Measurements from ENCODE around the gene COL27A1.
"Not testable (repeated sequence)": the region's sequence is repeated elsewhere in the genome, so short reads cannot be mapped to it uniquely, and the experiment has no call there.

Gene COL27A1

GRCh38 chr9:114324492-114324891 is 169.2 kb downstream of the COL27A1 start:
- H3K4me3 ChIP-seq (ENCODE audit: low read depth, low read length) = no peak overlapping the region
- TF ChIP-seq, protein P1, sequence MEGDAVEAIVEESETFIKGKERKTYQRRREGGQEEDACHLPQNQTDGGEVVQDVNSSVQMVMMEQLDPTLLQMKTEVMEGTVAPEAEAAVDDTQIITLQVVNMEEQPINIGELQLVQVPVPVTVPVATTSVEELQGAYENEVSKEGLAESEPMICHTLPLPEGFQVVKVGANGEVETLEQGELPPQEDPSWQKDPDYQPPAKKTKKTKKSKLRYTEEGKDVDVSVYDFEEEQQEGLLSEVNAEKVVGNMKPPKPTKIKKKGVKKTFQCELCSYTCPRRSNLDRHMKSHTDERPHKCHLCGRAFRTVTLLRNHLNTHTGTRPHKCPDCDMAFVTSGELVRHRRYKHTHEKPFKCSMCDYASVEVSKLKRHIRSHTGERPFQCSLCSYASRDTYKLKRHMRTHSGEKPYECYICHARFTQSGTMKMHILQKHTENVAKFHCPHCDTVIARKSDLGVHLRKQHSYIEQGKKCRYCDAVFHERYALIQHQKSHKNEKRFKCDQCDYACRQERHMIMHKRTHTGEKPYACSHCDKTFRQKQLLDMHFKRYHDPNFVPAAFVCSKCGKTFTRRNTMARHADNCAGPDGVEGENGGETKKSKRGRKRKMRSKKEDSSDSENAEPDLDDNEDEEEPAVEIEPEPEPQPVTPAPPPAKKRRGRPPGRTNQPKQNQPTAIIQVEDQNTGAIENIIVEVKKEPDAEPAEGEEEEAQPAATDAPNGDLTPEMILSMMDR (IDR thresholded peaks at IDR 0.05; ENCODE audit: low read depth, low read length) = no peak

GRCh38 chr9:114324965-114325364 is 169.6 kb downstream of the COL27A1 start:
- H3K4me3 ChIP-seq (ENCODE audit: low read depth, low read length) = not testable (repeated sequence)

DNA sequence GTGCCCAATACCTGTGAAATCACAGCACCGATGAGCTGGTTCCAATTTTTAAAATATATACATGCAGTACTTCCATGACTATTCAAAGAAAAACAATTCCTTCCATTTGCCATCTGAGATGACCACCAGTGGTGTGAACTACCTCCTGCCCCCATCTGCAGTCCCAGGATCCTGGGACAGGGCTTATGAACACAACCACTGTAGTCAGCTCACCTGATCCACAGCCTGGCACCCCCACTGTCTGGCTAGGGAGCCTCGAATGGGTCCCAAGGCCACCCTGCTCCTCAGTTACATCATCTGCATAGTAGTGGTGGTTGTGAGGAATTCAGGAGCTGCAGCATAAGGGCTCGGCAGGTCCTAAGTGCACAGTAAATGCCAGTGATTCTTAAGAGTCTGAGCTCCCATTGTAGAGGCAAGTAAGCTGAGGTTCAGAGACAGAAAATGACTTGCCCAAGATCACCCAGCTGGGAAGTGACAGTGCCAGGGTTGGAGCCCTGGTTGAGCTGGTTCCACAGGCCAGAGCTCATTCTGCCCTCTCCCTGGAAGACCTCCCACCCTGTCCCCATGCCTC is 170.4 kb downstream of the COL27A1 start:
- H3K4me3 ChIP-seq (ENCODE audit: low read depth, low read length) = not testable (repeated sequence)

- TF ChIP-seq, protein P1 (IDR thresholded peaks at IDR 0.05; ENCODE audit: low read depth, low read length) = no peak
- H3K4me3 ChIP-seq (ENCODE audit: low read depth, low read length) = no peak overlapping the region
Observed at GRCh38 chr9:114327749-114328148, 172.4 kb downstream of the COL27A1 start.

DNA sequence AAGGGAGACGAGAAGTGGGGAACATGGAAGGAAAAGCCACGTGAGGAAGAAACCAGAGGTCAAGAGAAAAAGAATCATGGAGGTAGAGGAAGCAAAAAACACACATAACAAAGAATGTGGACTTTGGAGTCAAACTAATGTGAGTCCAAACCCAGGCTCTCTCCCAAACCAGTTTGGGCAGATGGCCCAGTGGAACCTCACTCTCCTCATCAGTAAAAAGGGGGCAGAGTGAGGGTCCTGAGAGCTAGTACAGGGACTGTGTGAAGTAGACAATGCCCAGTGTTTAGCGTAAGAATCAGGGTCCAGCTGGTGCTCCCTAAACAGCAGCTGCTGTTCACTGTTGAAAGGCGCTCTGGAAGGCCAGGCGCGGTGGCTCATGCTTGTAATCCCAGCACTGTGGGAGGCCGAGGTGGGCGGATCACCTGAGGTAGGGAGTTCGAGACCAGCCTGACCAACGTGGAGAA is 173.1 kb downstream of the COL27A1 start:
- not testable (repeated sequence) for H3K4me3 ChIP-seq (ENCODE audit: low read depth, low read length)

GRCh38 chr9:114328937-114329624 is 173.7 kb downstream of the COL27A1 start:
- not testable (repeated sequence) for H3K4me3 ChIP-seq (ENCODE audit: low read depth, low read length)

- not testable (repeated sequence) for H3K4me3 ChIP-seq (ENCODE audit: low read depth, low read length)
Observed at GRCh38 chr9:114329625-114330022, 174.3 kb downstream of the COL27A1 start, which contains the start of gene ORM2. TSS of gene ORM2 (plus strand) at chr9:114329869. CDS start at chr9:114329905, 36 bp downstream.

DNA sequence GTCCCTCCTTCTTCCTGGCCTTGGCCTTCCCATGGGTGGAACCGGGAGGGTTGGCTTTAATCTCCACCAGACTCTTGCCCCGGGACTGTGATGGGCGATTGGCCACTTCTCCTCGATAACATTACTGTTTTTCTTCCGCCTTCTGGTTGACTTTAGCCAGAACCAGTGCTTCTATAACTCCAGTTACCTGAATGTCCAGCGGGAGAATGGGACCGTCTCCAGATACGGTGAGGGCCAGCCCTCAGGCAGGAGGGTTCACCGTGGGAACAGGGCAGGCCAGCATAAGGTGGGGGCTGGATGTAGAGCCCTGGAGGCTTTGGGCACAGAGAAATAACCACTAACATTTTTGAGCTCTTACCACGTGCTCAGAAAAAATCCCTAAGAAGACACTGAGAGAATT is 175.3 kb downstream of the COL27A1 start:
- TF ChIP-seq, protein P1 (IDR thresholded peaks at IDR 0.05; ENCODE audit: low read depth, low read length) = no peak
- no peak overlapping the region for H3K4me3 ChIP-seq (ENCODE audit: low read depth, low read length)

DNA sequence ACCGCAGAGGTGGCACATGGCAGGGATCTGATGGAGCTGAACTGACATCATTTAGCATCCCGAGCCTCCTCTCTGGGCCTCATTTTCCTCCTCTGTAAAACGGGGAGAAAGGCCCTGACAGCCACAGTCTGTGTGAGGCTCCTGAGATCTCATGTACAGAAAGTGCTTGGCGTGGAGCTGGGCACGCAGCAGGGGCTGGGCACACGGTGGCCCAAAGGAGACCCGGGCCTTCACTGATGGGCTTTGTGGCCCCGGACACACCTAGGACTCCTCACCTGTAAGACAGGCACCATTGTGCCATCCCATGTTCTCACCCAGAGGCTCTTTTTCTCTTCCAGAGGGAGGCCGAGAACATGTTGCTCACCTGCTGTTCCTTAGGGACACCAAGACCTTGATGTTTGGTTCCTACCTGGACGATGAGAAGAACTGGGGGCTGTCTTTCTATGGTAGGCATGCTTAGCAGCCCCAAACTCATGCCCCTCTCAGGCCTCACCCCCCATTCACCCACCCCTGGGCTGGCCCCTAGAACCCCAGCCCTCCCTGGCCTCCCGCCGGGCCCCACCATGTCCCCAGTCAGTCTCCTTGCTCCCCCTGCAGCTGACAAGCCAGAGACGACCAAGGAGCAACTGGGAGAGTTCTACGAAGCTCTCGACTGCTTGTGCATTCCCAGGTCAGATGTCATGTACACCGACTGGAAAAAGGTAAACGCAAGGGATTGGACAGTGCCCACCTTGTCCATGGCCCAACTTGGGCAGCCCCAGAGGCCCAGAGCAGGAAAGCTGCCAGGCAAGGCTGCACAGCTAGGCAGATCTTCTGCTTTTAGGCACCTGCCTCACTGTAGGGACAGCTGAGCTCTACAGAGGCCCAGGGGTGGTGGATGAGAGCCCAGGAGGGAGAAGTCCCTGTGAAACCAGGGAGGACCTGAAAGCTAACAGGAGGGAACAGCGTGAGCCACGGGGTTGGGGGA is 176.2 kb downstream of the COL27A1 start:
- H3K4me3 ChIP-seq (ENCODE audit: low read depth, low read length) = not testable (repeated sequence)

- H3K4me3 ChIP-seq (ENCODE audit: low read depth, low read length) = not testable (repeated sequence)
Observed at GRCh38 chr9:114332474-114333040, 177.2 kb downstream of the COL27A1 start.

DNA sequence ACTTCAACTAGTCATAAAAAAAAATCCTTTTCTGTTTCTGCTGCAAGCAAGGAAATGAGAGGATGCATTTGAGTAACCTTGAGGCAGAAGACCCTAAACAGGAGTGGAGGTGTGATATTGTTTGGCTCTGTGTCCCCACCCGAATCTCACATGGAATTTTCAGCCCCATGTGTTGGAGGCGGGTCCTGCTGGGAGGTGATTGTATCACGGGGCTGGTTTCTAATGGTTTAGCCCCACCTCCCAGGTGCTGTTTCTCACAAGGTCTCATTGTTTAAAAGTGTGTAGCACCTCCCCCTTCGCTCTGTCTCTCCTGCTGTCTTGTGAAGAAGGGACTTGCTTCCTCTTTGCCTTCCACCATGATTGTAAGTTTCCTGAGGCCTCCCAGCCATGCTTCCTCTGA is 178.4 kb downstream of the COL27A1 start:
- H3K4me3 ChIP-seq (ENCODE audit: low read depth, low read length) = not testable (repeated sequence)

Data from WI38 (cell line).